Esophagus squamous epithelium (tissue), 5 donors: Measurements from ENCODE around the gene KCNK5. TPM values are rescaled to one million over a fixed set of nuclear protein-coding genes. Genes with fewer than 3 reads are reported as not detected.

Experiments used
- DNase-seq: peaks from one replicate; lab custom pipeline; 2025; lab: John Stamatoyannopoulos, UW
- H3K27ac ChIP-seq, 4 donors: fragments of 200-600 bp; sonication (generic); one replicate each; pipeline ENCODE4 v1.5.1; 2016 to 2019; ENCODE audit warnings: mild to moderate bottlenecking in 1 of 4
- H3K27me3 ChIP-seq, 4 donors: fragments of 200-600 bp; sonication (generic); 1 replicate in 3 of 4; 2 replicates in 1 of 4; pipeline versions ENCODE4 v1.5.1 to v1.6.0; 2017 to 2021; ENCODE audit warnings: antibody characterized with exemption in 1 of 4
- H3K36me3 ChIP-seq, 3 donors: fragments of 200-600 bp; sonication (generic); one replicate each; pipeline ENCODE4 v1.5.1; 2016 to 2019
- H3K4me1 ChIP-seq, 3 donors: fragments of 200-600 bp; sonication (generic); one replicate each; pipeline ENCODE4 v1.5.1; 2017 to 2019
- H3K4me3 ChIP-seq, 4 donors: fragments of 200-600 bp; sonication (generic); 1 replicate in 3 of 4; 2 replicates in 1 of 4; pipeline ENCODE4 v1.5.1; 2016 to 2019; ENCODE audit warnings: mild to moderate bottlenecking in 2 of 4, moderate library complexity in 1 of 4
- H3K9me3 ChIP-seq, 3 donors: fragments of 200-600 bp; sonication (generic); one replicate each; pipeline ENCODE4 v1.5.1; 2016 to 2019
- POLR2A ChIP-seq, 4 donors: fragments of 450-650 bp; IDR thresholded peaks; one replicate each; pipeline ENCODE4 v1.6.1; 2017; ENCODE audit warnings: antibody characterized with exemption in 4 of 4, mild to moderate bottlenecking in 4 of 4, moderate library complexity in 3 of 4
- WGBS, 2 donors: methylation state at CpG; one replicate each; pipeline ENCODE4 v1.1.5; 2018; 5-methylcytosine and 5-hydroxymethylcytosine counted together
- intact Hi-C: fragments of 100-400 bp; cut with DNase I; formaldehyde crosslinking; loops from one replicate; pipeline ENCODE4 v1.15.0; 2022
- total RNA-seq, 4 donors: library from RNA; depleted of rRNA; stranded (reverse); fragments of >200 nt; gene quantifications; one replicate each; pipeline ENCODE4 v1.1.0, GENCODE V29; 2016
- TF ChIP-seq, protein P1 (sequence below), 6 experiments: fragments of 450-650 bp in 4 of 6; fragments of 200-600 bp in 2 of 6; sonication (generic) in 2 of 6; IDR thresholded peaks; one replicate each; pipeline ENCODE4 v1.5.1; 2016 to 2019; ENCODE audit warnings: antibody characterized with exemption in 6 of 6, mild to moderate bottlenecking in 4 of 6, moderate library complexity in 4 of 6
- donor health status: DM: yes; HTN: yes; CAD: no.

The KCNK5 gene
- total RNA-seq, 4 donors from 2014 or later = 6.1 to 11.0 (median 8.7) TPM

DNA sequence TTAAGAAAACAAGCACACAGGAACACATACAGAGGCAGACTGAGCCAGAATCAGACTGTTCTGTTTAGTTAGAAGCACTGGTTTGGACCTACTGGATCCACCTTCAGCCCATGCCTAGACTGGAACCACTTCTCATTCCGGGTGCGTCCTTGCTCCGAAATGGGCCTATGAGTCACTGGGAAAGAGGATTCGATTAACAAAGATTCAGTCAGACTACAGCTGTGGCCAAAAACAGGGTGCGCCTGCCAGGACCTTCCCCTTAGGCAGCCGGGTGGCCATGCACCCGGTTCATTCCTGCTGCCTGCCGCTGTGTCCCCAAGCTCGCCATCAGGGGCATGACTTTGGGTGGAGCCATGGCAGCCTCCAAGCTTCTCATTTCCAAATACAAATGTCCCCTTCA, 14.5 kb upstream of the KCNK5 start:
- WGBS, 2 donors = 35 to 62% methylated on average over 8 of the region's 9 CpGs
- Histone ChIP-seq H3K27ac (peak overlapping the region; percentile 15 to 78 (median 54)), H3K36me3 (no peaks in the 10 kb centered on the region), H3K27me3 (no peaks in the 10 kb centered on the region), H3K4me3 (no peak overlapping the region), H3K9me3 (no peaks in the 10 kb centered on the region), H3K4me1 (peaks cover 10 to 40% (median 20%) of the 10 kb centered on the region in 3 donors)
- DNase-seq = no peak
- intact Hi-C loops = no loop called here
- TF ChIP-seq, protein P1, sequence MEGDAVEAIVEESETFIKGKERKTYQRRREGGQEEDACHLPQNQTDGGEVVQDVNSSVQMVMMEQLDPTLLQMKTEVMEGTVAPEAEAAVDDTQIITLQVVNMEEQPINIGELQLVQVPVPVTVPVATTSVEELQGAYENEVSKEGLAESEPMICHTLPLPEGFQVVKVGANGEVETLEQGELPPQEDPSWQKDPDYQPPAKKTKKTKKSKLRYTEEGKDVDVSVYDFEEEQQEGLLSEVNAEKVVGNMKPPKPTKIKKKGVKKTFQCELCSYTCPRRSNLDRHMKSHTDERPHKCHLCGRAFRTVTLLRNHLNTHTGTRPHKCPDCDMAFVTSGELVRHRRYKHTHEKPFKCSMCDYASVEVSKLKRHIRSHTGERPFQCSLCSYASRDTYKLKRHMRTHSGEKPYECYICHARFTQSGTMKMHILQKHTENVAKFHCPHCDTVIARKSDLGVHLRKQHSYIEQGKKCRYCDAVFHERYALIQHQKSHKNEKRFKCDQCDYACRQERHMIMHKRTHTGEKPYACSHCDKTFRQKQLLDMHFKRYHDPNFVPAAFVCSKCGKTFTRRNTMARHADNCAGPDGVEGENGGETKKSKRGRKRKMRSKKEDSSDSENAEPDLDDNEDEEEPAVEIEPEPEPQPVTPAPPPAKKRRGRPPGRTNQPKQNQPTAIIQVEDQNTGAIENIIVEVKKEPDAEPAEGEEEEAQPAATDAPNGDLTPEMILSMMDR (IDR thresholded peaks at IDR 0.05) = no peak
- no peak for TF ChIP-seq POLR2A (IDR thresholded peaks at IDR 0.05)

DNA sequence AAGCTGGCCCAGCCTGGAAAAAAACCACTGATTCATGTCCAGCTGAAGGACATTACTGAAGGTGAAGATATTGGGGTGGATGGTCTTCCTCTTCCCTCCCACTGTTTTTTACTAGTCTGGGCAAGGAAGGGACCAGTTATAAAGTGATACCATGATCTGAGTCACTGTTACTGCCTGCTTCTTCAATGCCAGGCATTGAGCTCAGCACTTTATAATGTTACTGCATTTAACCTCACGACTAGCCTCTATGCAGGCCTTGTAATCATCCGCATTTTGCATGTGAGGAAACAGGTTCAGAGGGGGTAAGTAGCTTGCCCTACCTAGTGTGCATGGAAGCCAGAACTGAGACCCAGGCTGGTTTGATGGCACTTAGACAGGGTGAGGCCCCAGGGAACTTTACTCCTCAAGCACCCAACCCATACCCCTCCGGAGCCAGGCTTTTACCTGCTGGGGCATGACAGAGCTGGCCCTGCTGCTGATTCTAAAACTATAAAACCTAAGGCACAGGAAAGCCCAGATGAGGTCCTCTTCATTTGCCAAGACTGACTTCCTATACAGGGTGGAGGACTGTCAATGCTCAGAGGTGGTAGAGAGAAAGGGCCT, 11.0 kb upstream of the KCNK5 start:
- Histone ChIP-seq H3K4me3 (no peak overlapping the region), H3K36me3 (no peaks in the 10 kb centered on the region), H3K27ac (peak overlapping the region; percentile 8 to 84 (median 73)), H3K4me1 (peaks cover 10 to 40% (median 20%) of the 10 kb centered on the region in 3 donors), H3K27me3 (no peaks in the 10 kb centered on the region), H3K9me3 (no peaks in the 10 kb centered on the region)
- WGBS, 2 donors = 46 to 70% methylated on average over 3 of the region's 3 CpGs
- intact Hi-C loops = no loop called here
- TF ChIP-seq, protein P1 (IDR thresholded peaks at IDR 0.05) = no peak
- TF ChIP-seq POLR2A (IDR thresholded peaks at IDR 0.05) = no peak
- no peak for DNase-seq

DNA sequence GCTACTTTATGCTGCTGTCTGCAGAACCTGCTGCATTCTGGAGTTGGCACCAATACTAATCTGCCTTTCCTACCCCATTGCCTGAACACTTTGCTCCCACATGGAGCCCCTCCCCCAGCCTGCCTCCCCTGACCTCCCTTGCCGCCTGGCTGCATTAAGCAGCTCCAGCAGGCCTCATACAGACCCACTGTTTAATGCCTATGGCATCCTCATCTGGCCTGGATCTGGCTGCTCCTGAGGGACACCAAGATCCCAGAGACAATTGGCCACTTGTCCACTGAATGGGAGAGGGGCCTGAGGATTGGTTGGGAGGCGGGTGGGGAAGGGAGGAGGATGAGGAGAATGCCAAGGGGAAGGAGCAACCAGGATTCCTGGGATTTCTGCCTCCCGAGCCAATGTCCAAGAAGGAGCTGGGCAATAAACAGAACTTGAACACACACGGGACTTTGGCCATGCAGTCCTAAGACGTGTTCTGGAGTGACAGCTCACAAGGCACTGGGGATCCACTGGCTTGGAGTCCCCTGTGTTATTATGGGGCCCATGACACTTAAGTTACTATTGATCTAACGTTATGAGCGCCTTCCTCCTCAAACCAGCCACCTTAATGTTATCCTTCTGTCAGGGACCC, 10.4 kb upstream of the KCNK5 start:
- Histone ChIP-seq H3K4me3 (no peak overlapping the region), H3K4me1 (peaks cover 10 to 40% (median 20%) of the 10 kb centered on the region in 3 donors), H3K36me3 (no peaks in the 10 kb centered on the region), H3K9me3 (no peaks in the 10 kb centered on the region), H3K27ac (peak overlapping the region; percentile 8 to 84 (median 73)), H3K27me3 (no peaks in the 10 kb centered on the region)
- TF ChIP-seq, protein P1 (IDR thresholded peaks at IDR 0.05) = no peak
- no peak for TF ChIP-seq POLR2A (IDR thresholded peaks at IDR 0.05)
- WGBS, 2 donors = 76 to 82% methylated on average over 2 to 6 of the region's 7 CpGs
- intact Hi-C loops = no loop called here
- no peak for DNase-seq

DNA sequence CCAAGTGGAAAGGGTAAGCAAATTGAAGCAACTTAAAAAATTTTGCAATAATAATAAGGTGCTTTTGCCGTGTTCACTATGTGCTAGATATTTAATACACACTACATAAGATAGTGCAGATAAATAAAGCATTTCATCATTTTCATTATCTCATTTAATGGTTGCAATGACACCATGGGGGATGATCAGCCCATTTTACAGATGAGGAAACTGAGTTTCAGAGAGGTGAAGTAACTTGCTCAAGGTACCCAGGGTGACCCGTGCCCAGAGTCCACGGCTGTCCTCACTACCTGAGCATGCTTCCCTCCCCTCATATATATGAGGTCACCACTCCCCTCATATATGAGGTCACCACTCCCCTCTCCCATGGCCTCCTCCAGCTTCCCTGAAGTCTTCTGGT, 7.5 kb upstream of the KCNK5 start:
- Histone ChIP-seq H3K4me1 (peaks cover 5 to 24% (median 11%) of the 10 kb centered on the region in 3 donors), H3K36me3 (no peaks in the 10 kb centered on the region), H3K27me3 (no peaks in the 10 kb centered on the region), H3K9me3 (no peaks in the 10 kb centered on the region), H3K4me3 (no peak overlapping the region), H3K27ac (no peak overlapping the region)
- TF ChIP-seq, protein P1 (IDR thresholded peaks at IDR 0.05) = no peak
- no peak for TF ChIP-seq POLR2A (IDR thresholded peaks at IDR 0.05)
- DNase-seq = no peak
- intact Hi-C loops = no loop called here
- 80 to 84% methylated on average over 3 of the region's 3 CpGs for WGBS, 2 donors

DNA sequence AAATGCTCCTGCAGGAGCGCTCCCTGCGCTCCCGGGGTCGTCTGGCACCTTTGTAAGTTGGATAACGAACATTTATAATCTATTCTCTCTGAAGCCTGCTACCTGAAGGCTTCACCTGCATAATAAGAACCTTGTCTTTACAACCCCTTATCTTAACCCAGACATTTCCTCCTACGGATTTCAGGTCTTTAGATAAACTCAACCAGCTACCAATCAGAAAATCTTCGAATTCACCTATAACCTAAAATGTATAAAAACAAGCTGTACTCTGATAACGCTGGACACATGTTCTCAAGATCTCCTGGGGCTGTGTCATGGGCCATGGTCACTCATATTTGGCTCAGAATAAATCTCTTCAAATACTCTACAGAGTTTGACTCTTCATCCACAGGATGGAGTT, 4.1 kb upstream of the KCNK5 start:
- TF ChIP-seq, protein P1 (IDR thresholded peaks at IDR 0.05) = no peak
- no peak for TF ChIP-seq POLR2A (IDR thresholded peaks at IDR 0.05)
- Histone ChIP-seq H3K27me3 (peaks cover 0 to 12% (median 0%) of the 10 kb centered on the region in 4 donors), H3K4me1 (peaks cover 0 to 17% (median 14%) of the 10 kb centered on the region in 3 donors), H3K9me3 (no peaks in the 10 kb centered on the region), H3K4me3 (no peak overlapping the region), H3K27ac (no peak overlapping the region), H3K36me3 (no peaks in the 10 kb centered on the region)
- no peak for DNase-seq
- intact Hi-C loops = no loop called here
- 78 to 91% methylated on average over 8 of the region's 8 CpGs for WGBS, 2 donors
